Measurements from ENCODE around the gene FBXO9. TPM values are rescaled to one million over a fixed set of nuclear protein-coding genes. Genes with fewer than 3 reads are reported as not detected.

The FBXO9 gene
- total RNA-seq, 1 donor from 2014 or later, result 72.5 TPM

DNA sequence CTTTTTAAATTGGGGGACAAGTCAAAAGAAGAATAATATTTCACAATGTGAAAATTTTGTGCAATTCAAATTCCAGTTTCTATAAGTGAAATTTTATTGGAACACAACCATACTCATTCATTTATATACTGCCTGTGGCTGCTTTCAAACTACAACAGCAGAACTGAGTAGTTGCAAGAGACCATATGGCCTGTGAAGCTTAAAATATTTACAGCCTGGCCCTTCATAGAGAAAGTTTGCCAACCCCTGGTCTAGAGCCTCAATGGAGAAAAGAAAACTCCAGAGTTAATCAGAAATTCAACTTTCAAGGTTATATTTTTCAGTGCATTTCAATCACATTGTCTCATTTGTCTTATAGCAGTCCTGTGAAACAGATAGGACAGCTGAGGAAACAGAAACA, 26.6 kb upstream of the FBXO9 start:
- Mint-ChIP-seq H3K4me1 (ENCODE audit: low read depth) (peaks cover 56% of the 10 kb centered on the region), H3K27me3 (ENCODE audit: low read depth) (no peaks in the 10 kb centered on the region), H3K27ac (ENCODE audit: unreplicated experiment) (no peak overlapping the region), H3K36me3 (ENCODE audit: low read depth) (peaks cover 29% of the 10 kb centered on the region), H3K9me3 (ENCODE audit: low read depth) (no peaks in the 10 kb centered on the region), H3K4me3 (ENCODE audit: unreplicated experiment) (no peak overlapping the region)
- TF ChIP-seq, protein P1, sequence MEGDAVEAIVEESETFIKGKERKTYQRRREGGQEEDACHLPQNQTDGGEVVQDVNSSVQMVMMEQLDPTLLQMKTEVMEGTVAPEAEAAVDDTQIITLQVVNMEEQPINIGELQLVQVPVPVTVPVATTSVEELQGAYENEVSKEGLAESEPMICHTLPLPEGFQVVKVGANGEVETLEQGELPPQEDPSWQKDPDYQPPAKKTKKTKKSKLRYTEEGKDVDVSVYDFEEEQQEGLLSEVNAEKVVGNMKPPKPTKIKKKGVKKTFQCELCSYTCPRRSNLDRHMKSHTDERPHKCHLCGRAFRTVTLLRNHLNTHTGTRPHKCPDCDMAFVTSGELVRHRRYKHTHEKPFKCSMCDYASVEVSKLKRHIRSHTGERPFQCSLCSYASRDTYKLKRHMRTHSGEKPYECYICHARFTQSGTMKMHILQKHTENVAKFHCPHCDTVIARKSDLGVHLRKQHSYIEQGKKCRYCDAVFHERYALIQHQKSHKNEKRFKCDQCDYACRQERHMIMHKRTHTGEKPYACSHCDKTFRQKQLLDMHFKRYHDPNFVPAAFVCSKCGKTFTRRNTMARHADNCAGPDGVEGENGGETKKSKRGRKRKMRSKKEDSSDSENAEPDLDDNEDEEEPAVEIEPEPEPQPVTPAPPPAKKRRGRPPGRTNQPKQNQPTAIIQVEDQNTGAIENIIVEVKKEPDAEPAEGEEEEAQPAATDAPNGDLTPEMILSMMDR (IDR thresholded peaks at IDR 0.05), result no peak
- no peak for DNase-seq (ENCODE audit: low spot score)

DNA sequence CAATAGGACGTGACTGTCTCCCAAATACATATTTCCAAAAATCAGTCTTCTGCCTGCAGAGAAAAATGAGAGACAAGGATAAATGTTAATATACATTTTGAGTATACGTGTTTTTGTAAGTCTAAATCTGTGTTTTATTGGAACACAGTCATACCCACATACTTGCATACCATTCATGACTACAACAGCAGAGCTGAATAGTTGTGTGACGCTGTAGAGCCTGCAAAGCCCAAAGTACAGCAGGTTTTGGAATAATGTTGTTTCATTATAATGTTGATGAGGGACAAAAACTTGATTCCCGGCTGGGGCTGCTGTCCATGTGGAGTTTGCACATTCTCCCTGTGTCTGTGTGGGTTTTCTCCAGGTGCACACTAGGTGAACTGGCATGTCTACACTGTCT, 23.8 kb upstream of the FBXO9 start:
- no peaks in the 10 kb centered on the region for H3K9me3 Mint-ChIP-seq (ENCODE audit: low read depth)
- TF ChIP-seq, protein P1 (IDR thresholded peaks at IDR 0.05), result no peak
- peaks cover 49% of the 10 kb centered on the region for H3K4me1 Mint-ChIP-seq (ENCODE audit: low read depth)
- no peaks in the 10 kb centered on the region for H3K27me3 Mint-ChIP-seq (ENCODE audit: low read depth)
- H3K4me3 Mint-ChIP-seq (ENCODE audit: unreplicated experiment), result no peak overlapping the region
- H3K27ac Mint-ChIP-seq (ENCODE audit: unreplicated experiment), result peak overlapping the region; percentile 95
- no peak for DNase-seq (ENCODE audit: low spot score)
- H3K36me3 Mint-ChIP-seq (ENCODE audit: low read depth), result peaks cover 23% of the 10 kb centered on the region

DNA sequence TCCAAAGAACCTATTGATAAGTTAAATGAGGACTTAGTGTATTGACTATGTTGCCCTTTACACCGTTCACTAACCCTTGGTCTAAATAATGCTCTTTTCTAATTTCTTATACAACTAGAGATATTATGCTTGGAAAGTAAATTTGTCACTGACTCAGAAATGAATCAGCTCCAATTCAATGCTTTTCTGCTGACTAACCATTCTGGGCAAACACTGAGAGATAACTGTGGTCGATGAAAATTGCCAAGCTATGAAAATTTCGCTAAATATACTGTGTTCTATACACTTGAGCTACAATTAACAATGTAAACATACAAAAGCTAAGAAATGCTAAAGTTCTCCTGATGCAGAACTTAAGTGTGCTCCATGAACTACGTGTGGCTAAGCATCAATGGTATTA, 23.1 kb upstream of the FBXO9 start:
- H3K4me1 Mint-ChIP-seq (ENCODE audit: low read depth), result peaks cover 49% of the 10 kb centered on the region
- no peak for DNase-seq (ENCODE audit: low spot score)
- H3K27ac Mint-ChIP-seq (ENCODE audit: unreplicated experiment), result peak overlapping the region; percentile 95
- TF ChIP-seq, protein P1 (IDR thresholded peaks at IDR 0.05), result no peak
- no peaks in the 10 kb centered on the region for H3K27me3 Mint-ChIP-seq (ENCODE audit: low read depth)
- no peaks in the 10 kb centered on the region for H3K9me3 Mint-ChIP-seq (ENCODE audit: low read depth)
- no peak overlapping the region for H3K4me3 Mint-ChIP-seq (ENCODE audit: unreplicated experiment)
- H3K36me3 Mint-ChIP-seq (ENCODE audit: low read depth), result peaks cover 19% of the 10 kb centered on the region

DNA sequence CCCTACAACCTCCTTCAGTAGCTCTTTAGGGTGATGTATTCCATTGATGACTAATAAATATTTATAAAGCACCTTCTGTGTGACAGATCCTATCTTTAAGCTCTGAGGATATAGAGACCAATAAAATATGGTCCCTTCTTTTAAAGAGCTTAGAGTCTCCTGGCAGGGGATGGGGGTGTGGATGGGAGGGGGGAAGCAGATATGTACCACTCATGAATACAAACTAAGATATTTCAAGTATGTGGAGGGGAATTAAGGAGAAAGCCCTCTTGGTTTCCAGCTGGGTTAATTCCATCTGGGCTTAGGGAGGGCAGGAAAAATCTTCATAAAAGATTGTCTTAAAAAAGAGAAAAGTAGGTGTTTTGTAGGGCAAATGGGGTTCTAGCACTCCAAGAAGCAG, 21.6 kb upstream of the FBXO9 start:
- H3K4me1 Mint-ChIP-seq (ENCODE audit: low read depth), result peaks cover 60% of the 10 kb centered on the region
- no peaks in the 10 kb centered on the region for H3K27me3 Mint-ChIP-seq (ENCODE audit: low read depth)
- H3K9me3 Mint-ChIP-seq (ENCODE audit: low read depth), result no peaks in the 10 kb centered on the region
- peak overlapping the region; percentile 95 for H3K27ac Mint-ChIP-seq (ENCODE audit: unreplicated experiment)
- no peak for DNase-seq (ENCODE audit: low spot score)
- H3K4me3 Mint-ChIP-seq (ENCODE audit: unreplicated experiment), result peak overlapping the region; percentile 53
- H3K36me3 Mint-ChIP-seq (ENCODE audit: low read depth), result peaks cover 19% of the 10 kb centered on the region
- TF ChIP-seq, protein P1 (IDR thresholded peaks at IDR 0.05), result no peak

DNA sequence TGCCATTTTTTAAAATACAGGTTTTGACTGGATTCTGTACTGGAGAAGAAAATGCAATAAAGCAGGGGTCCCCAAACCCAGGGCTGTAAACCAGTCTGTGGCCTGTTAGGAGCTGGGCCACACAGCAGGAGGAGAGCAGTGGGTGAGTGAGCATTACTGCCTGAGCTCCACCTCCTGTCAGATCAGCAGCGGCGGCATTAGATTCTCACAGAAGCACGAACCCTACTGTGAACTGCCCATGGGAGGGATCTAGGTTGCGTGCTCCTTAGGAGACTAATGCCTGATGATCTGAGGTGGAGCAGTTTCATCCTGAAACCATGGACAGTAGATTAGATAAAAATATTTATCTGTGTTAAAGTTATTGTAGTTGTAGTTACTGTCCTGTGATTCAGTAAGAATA, 21.1 kb upstream of the FBXO9 start:
- DNase-seq (ENCODE audit: low spot score), result no peak
- Mint-ChIP-seq H3K36me3 (ENCODE audit: low read depth) (peaks cover 17% of the 10 kb centered on the region), H3K4me1 (ENCODE audit: low read depth) (peaks cover 65% of the 10 kb centered on the region), H3K9me3 (ENCODE audit: low read depth) (no peaks in the 10 kb centered on the region), H3K27ac (ENCODE audit: unreplicated experiment) (peak overlapping the region; percentile 95), H3K4me3 (ENCODE audit: unreplicated experiment) (peak overlapping the region; percentile 53), H3K27me3 (ENCODE audit: low read depth) (no peaks in the 10 kb centered on the region)
- TF ChIP-seq, protein P1 (IDR thresholded peaks at IDR 0.05), result peak; percentile 39

Data from chondrocyte (in vitro differentiated cells).